ENCODE data around the gene SNORC.
"Not testable (repeated sequence)": the region's sequence is repeated elsewhere in the genome, so short reads cannot be mapped to it uniquely, and the experiment has no call there.

The SNORC gene

DNA sequence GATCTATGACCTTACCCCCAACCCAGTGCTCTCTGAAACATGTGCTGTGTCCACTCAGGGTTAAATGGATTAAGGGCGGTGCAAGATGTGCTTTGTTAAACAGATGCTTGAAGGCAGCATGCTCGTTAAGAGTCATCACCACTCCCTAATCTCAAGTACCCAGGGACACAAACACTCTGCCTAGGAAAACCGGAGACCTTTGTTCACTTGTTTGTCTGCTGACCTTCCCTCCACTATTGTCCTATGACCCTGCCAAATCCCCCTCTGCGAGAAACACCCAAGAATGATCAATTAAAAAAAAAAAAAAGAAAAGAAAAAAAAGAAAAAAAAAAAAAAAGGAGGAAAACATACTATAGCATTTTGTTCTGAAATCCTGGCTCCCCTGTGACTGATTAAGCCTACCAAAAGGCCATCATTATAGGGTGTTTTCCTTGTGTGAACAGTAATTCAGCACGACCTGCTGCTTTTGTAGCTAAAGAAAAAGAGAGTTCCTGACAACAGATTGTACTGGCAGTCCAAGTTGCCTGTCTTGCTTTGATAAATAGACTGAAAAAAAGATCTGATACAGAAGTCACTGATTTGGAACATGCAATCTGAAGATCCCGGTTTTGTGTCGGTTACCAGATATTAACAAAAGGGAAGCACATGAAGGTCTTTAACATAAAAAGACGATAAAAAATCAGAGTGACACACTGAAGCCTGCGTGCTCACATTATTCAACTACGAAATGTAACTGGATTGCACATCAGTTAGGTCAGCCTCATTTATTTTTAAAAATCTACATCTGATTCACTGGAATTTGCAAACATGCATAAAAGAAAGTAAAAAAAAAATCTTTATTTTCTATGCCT is 37.0 kb downstream of the SNORC start:
- H3K36me3 ChIP-seq (ENCODE audit: control insufficient read depth, insufficient read depth, low read length); H3K9me3 ChIP-seq (ENCODE audit: control insufficient read depth, insufficient read depth, low read length); H3K27me3 ChIP-seq (ENCODE audit: control insufficient read depth, insufficient read depth, low read length); H3K4me1 ChIP-seq (ENCODE audit: control insufficient read depth, insufficient read depth, low read length); H3K9ac ChIP-seq (ENCODE audit: low read depth, low read length); H3K4me3 ChIP-seq (ENCODE audit: low read depth, low read length): not testable (repeated sequence)

DNA sequence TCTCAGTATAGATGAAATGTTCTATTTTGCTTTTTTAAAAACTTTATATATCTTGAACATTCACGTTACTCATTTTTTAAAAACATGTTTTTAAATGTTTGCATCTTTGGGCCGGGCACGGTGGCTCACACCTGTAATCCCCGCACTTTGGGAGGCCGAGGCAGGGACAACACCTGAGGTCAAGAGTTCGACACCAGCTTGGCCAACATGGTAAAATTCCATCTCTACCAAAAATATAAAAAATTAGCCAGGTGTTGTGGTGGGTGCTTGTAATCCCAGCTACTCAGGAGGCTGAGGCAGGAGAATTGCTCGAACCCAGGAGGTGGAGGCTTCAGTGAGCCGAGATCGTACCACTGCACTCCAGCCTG is 37.6 kb downstream of the SNORC start:
- not testable (repeated sequence) for H3K9me3 ChIP-seq (ENCODE audit: control insufficient read depth, insufficient read depth, low read length); H3K4me3 ChIP-seq (ENCODE audit: low read depth, low read length); H3K4me1 ChIP-seq (ENCODE audit: control insufficient read depth, insufficient read depth, low read length); H3K27me3 ChIP-seq (ENCODE audit: control insufficient read depth, insufficient read depth, low read length); H3K9ac ChIP-seq (ENCODE audit: low read depth, low read length); H3K36me3 ChIP-seq (ENCODE audit: control insufficient read depth, insufficient read depth, low read length)

DNA sequence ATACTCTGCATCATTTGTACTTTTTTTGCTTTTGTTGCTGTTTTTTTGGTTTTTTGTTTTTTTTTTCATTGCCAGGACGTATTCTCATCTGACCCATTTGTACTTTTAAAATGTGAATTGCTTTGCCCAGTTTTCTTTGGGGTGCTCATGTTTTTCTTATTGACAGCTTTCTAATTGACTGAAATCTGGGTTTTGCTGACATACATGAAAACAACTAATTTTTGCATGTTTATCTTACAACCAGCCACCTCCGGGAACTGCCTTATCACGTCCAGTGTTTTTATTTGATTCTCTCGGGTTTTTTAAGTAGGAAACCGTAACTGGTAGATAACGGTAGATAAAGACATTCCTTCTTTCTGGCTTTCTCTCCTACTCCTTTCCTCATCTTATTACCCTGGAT is 38.6 kb downstream of the SNORC start:
- H3K36me3 ChIP-seq (ENCODE audit: control insufficient read depth, insufficient read depth, low read length): no peaks in the 10 kb centered on the region
- peaks cover 5% of the 10 kb centered on the region for H3K4me1 ChIP-seq (ENCODE audit: control insufficient read depth, insufficient read depth, low read length)
- no peaks in the 10 kb centered on the region for H3K9me3 ChIP-seq (ENCODE audit: control insufficient read depth, insufficient read depth, low read length)
- no peak overlapping the region for H3K9ac ChIP-seq (ENCODE audit: low read depth, low read length)
- no peak overlapping the region for H3K4me3 ChIP-seq (ENCODE audit: low read depth, low read length)
- H3K27me3 ChIP-seq (ENCODE audit: control insufficient read depth, insufficient read depth, low read length): no peaks in the 10 kb centered on the region

DNA sequence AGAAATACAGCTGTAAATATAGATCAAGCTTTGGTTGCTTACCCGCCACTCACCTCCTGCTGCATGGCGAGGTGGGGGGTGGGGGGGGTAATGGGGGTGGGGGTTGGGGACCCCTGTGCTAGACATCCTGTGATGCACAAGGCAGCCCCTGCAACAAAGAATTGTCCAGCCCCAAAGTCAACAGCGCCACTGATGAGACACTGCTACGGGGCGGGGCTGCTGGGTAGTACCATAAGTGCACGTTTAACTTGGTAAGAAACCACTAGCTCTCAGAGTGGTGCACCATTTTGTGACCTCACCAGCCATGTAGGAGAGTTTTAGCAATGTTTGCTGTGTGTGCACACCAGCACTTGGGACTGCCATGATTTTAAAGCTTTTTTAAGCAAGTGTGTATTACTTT is 40.3 kb downstream of the SNORC start:
- H3K27me3 ChIP-seq (ENCODE audit: control insufficient read depth, insufficient read depth, low read length): no peaks in the 10 kb centered on the region
- no peak overlapping the region for H3K4me3 ChIP-seq (ENCODE audit: low read depth, low read length)
- H3K36me3 ChIP-seq (ENCODE audit: control insufficient read depth, insufficient read depth, low read length): no peaks in the 10 kb centered on the region
- H3K9me3 ChIP-seq (ENCODE audit: control insufficient read depth, insufficient read depth, low read length): no peaks in the 10 kb centered on the region
- no peak overlapping the region for H3K9ac ChIP-seq (ENCODE audit: low read depth, low read length)
- peaks cover 5% of the 10 kb centered on the region for H3K4me1 ChIP-seq (ENCODE audit: control insufficient read depth, insufficient read depth, low read length)

DNA sequence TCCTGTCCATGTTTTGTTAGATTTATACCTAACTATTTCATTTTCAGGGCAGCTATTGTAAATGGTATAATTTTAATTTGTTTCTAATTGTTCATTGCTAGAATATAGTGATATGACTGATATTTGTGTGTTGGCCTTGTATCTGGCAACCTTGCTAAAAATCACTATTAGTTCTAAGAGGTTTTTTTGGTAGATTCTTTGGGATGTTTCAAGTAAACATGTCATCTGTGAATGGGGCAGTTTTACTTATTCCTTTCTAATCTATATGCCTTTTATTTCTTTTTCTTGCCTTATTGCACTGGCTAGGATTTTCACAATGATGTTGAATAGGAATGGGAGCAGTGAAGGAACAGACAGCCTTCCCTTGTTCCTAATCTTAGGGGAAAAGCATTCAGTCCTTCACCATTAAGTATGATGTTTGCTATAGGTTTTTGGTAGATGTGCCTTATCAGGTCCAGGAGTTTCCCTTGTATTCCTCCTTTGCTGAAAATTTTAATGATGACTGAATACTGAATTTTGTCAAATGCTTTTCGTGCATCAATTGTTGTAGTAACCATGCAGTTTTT is 41.7 kb downstream of the SNORC start:
- Histone ChIP-seq H3K9ac (ENCODE audit: low read depth, low read length) (no peak overlapping the region), H3K4me3 (ENCODE audit: low read depth, low read length) (no peak overlapping the region), H3K36me3 (ENCODE audit: control insufficient read depth, insufficient read depth, low read length) (no peaks in the 10 kb centered on the region), H3K4me1 (ENCODE audit: control insufficient read depth, insufficient read depth, low read length) (peaks cover 5% of the 10 kb centered on the region), H3K9me3 (ENCODE audit: control insufficient read depth, insufficient read depth, low read length) (no peaks in the 10 kb centered on the region), H3K27me3 (ENCODE audit: control insufficient read depth, insufficient read depth, low read length) (no peaks in the 10 kb centered on the region)

DNA sequence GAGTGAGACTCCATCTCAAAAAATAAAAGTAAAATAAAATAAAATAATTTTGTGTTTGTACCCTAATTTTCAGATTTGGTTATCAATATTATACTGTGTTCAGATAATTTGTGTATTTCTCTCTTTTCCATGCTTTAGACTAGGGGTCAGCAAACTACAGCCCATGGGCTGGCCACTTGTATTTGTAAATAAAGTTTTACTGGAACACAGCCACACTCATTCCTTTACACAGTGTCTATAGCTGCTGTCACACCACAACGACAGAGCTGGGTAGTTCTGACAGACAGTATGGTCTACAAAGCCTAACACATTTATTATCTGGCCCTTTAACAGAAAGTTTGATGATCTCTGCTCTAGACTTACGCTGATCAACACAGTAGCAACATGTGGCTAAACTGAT is 43.8 kb downstream of the SNORC start:
- Histone ChIP-seq H3K9ac (ENCODE audit: low read depth, low read length) (no peak overlapping the region), H3K9me3 (ENCODE audit: control insufficient read depth, insufficient read depth, low read length) (no peaks in the 10 kb centered on the region), H3K27me3 (ENCODE audit: control insufficient read depth, insufficient read depth, low read length) (no peaks in the 10 kb centered on the region), H3K4me1 (ENCODE audit: control insufficient read depth, insufficient read depth, low read length) (no peaks in the 10 kb centered on the region), H3K36me3 (ENCODE audit: control insufficient read depth, insufficient read depth, low read length) (no peaks in the 10 kb centered on the region), H3K4me3 (ENCODE audit: low read depth, low read length) (no peak overlapping the region)

DNA sequence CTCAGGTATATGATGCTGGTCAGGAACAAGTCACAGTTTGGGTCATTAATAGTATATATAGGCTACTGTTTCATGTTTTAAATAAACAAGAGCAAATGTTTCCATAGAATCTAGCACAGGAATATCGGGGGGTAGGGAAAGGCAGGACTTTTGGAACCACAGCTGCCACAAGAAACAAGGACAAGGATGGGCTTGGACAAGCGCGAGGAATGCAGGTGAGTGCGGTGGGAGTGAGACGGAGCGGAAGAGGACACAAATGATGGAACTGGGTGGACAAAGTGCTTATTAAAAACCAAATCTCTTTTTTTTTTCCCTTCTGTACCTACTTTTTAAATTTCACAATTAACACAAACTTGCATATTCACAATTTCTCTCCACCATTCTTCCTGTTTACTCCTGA is 49.1 kb downstream of the SNORC start:
- Histone ChIP-seq H3K9ac (ENCODE audit: low read depth, low read length) (no peak overlapping the region), H3K36me3 (ENCODE audit: control insufficient read depth, insufficient read depth, low read length) (no peaks in the 10 kb centered on the region), H3K4me1 (ENCODE audit: control insufficient read depth, insufficient read depth, low read length) (no peaks in the 10 kb centered on the region), H3K4me3 (ENCODE audit: low read depth, low read length) (no peak overlapping the region), H3K27me3 (ENCODE audit: control insufficient read depth, insufficient read depth, low read length) (peaks cover 3% of the 10 kb centered on the region), H3K9me3 (ENCODE audit: control insufficient read depth, insufficient read depth, low read length) (no peaks in the 10 kb centered on the region)

DNA sequence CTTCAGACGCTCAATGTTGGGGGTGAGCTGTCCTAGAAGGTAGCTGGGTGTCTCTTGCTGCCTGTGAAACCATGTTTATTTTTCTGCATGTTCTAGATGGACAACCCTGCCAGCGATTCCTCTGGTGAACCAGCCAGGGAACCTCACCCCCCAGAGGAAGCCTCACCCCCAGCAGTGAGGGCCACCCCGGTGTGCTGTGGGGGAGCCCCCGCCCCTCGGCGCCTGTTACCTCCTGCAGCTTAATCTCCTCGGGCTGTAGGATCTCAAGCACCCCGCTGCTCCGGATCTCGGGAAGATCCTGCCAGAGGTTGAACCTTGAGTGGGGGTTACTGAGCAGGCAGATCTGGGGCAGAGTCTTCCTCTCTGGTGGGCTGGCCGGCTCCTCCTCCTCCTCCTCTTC is 50.0 kb downstream of the SNORC start:
- no peaks in the 10 kb centered on the region for H3K36me3 ChIP-seq (ENCODE audit: control insufficient read depth, insufficient read depth, low read length)
- no peak overlapping the region for H3K4me3 ChIP-seq (ENCODE audit: low read depth, low read length)
- H3K9me3 ChIP-seq (ENCODE audit: control insufficient read depth, insufficient read depth, low read length): no peaks in the 10 kb centered on the region
- no peaks in the 10 kb centered on the region for H3K4me1 ChIP-seq (ENCODE audit: control insufficient read depth, insufficient read depth, low read length)
- H3K9ac ChIP-seq (ENCODE audit: low read depth, low read length): no peak overlapping the region
- peaks cover 12% of the 10 kb centered on the region for H3K27me3 ChIP-seq (ENCODE audit: control insufficient read depth, insufficient read depth, low read length)

DNA sequence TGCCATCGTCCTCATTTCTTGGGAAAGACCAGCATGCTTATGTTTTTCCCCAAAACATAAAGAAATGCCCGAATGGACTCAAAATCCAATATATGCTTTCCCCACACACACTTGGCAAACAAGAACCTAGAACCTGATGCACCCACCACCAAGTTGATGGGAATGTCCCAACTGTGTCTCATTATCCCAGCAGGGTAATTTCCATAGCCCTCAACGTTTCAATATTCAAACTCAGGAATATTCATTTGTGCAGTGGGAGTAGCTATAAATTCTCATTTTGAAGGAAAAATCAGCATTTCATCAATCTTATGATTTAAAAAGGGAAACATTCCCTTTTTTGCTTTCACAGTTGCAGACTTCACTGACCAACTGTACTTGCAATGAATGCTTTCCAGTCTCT is 50.7 kb downstream of the SNORC start:
- H3K9ac ChIP-seq (ENCODE audit: low read depth, low read length): no peak overlapping the region
- no peaks in the 10 kb centered on the region for H3K4me1 ChIP-seq (ENCODE audit: control insufficient read depth, insufficient read depth, low read length)
- H3K9me3 ChIP-seq (ENCODE audit: control insufficient read depth, insufficient read depth, low read length): no peaks in the 10 kb centered on the region
- H3K4me3 ChIP-seq (ENCODE audit: low read depth, low read length): no peak overlapping the region
- H3K36me3 ChIP-seq (ENCODE audit: control insufficient read depth, insufficient read depth, low read length): no peaks in the 10 kb centered on the region
- peaks cover 19% of the 10 kb centered on the region for H3K27me3 ChIP-seq (ENCODE audit: control insufficient read depth, insufficient read depth, low read length)

DNA sequence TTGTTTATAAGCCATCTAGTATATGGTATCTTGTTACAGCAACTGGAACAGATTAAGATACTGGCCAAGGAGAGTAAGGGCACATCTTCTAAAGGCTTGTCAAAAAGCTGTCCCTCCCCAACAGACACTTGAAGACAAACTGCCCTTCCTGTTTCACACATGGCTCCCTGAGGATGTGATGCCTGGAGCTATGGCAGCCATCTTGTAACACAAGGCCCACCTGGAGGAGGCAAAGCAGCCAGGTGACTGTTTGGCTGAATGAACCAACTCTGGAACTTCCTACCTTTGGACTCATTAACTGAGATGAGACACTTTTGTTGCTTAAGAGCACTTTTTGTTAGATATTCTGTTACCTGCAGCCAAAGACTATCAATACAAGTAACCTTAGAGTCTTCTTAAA is 54.4 kb downstream of the SNORC start:
- Histone ChIP-seq H3K27me3 (ENCODE audit: control insufficient read depth, insufficient read depth, low read length) (peaks cover 48% of the 10 kb centered on the region), H3K36me3 (ENCODE audit: control insufficient read depth, insufficient read depth, low read length) (no peaks in the 10 kb centered on the region), H3K4me3 (ENCODE audit: low read depth, low read length) (no peak overlapping the region), H3K4me1 (ENCODE audit: control insufficient read depth, insufficient read depth, low read length) (peaks cover 4% of the 10 kb centered on the region), H3K9ac (ENCODE audit: low read depth, low read length) (no peak overlapping the region), H3K9me3 (ENCODE audit: control insufficient read depth, insufficient read depth, low read length) (no peaks in the 10 kb centered on the region)

DNA sequence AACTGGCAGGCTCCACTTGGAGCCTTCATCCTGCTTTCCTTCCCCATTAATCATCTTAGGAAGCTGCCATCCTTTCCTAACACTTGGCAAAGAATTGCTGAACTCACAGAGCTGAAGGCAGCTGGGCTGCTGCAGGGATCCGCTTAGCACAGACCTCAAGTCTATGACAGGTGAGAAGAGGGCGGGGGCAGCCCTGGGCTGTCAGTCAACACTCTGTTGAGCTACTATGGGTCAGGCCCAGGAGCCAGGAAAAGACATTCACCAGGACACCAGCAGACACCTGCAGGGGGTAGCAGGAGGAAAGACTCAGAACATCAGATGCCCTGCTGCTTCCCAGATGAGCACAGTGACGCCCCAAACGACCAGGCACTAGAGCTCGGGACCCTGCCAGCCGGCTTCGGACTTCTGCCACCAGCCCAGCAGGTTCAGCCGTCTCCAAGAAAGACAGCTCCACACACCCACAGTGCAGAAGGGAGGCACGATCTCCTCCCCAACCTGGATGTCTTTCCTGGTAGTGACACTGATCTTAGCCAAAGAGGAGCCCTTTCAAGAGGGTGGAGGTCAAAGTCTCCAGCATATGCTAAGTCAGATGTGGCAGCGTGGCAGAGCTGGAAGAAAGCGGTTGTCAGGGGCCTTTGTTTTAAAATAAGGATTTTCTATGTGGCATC is 55.2 kb downstream of the SNORC start:
- H3K27me3 ChIP-seq (ENCODE audit: control insufficient read depth, insufficient read depth, low read length): peaks cover 55% of the 10 kb centered on the region
- H3K9ac ChIP-seq (ENCODE audit: low read depth, low read length): no peak overlapping the region
- no peaks in the 10 kb centered on the region for H3K9me3 ChIP-seq (ENCODE audit: control insufficient read depth, insufficient read depth, low read length)
- H3K36me3 ChIP-seq (ENCODE audit: control insufficient read depth, insufficient read depth, low read length): no peaks in the 10 kb centered on the region
- H3K4me3 ChIP-seq (ENCODE audit: low read depth, low read length): peak overlapping the region; percentile 3
- H3K4me1 ChIP-seq (ENCODE audit: control insufficient read depth, insufficient read depth, low read length): peaks cover 5% of the 10 kb centered on the region

DNA sequence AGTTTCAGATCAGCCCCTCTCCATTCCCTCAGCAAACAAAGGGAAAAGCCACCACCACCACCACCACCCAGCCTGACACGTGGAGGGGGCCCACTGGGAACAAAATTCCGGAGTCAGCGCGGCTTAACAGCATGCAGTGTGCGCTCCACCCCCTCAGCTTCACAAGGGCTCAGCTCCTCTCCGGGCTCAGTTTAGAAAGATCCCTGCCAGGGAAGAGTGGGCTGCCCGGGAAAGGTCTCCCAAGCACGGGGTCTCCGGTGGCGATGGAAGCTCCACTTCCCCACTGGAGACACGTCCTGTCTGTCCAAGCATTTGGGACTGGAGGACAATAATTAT is 55.7 kb downstream of the SNORC start:
- Histone ChIP-seq H3K9ac (ENCODE audit: low read depth, low read length) (no peak overlapping the region), H3K27me3 (ENCODE audit: control insufficient read depth, insufficient read depth, low read length) (peaks cover 56% of the 10 kb centered on the region), H3K4me1 (ENCODE audit: control insufficient read depth, insufficient read depth, low read length) (peaks cover 5% of the 10 kb centered on the region), H3K4me3 (ENCODE audit: low read depth, low read length) (no peak overlapping the region), H3K9me3 (ENCODE audit: control insufficient read depth, insufficient read depth, low read length) (no peaks in the 10 kb centered on the region), H3K36me3 (ENCODE audit: control insufficient read depth, insufficient read depth, low read length) (no peaks in the 10 kb centered on the region)

Data from iPS-15b (cell line).